Thyroid gland (tissue), 4 donors: ENCODE data around the gene PIMREG. TPM values are rescaled to one million over a fixed set of nuclear protein-coding genes. Genes with fewer than 3 reads are reported as not detected.

ENCODE experiments used
- DNase-seq, 2 donors: peaks; one replicate each; pipeline ENCODE4 v3.0.0-alpha.2; 2019
- H3K27ac ChIP-seq, 3 donors: fragments of 200-600 bp; sonication (generic); 1 replicate in 2 of 3; 2 replicates in 1 of 3; pipeline ENCODE4 v1.5.1; 2016 to 2019; ENCODE audit warnings: mild to moderate bottlenecking in 1 of 3, moderate library complexity in 1 of 3
- H3K27me3 ChIP-seq: fragments of 200-600 bp; sonication (generic); one replicate; pipeline ENCODE4 v1.5.1; 2019
- H3K36me3 ChIP-seq, 2 donors: fragments of 200-600 bp; sonication (generic); one replicate each; pipeline ENCODE4 v1.5.1; 2016 to 2019
- H3K4me1 ChIP-seq, 2 donors: fragments of 200-600 bp; sonication (generic); one replicate each; pipeline ENCODE4 v1.5.1; 2017 to 2019
- H3K4me3 ChIP-seq, 3 donors: fragments of 200-600 bp; sonication (generic); replicated peaks in 1 of 3; 1 replicate in 2 of 3; 2 replicates in 1 of 3; pipeline ENCODE4 v1.5.1; 2016; ENCODE audit warnings: mild to moderate bottlenecking in 1 of 3
- H3K9me3 ChIP-seq: fragments of 200-600 bp; sonication (generic); one replicate; pipeline ENCODE4 v1.5.1; 2017
- CTCF ChIP-seq, 6 experiments: fragments of 200-600 bp in 3 of 6; fragments of 450-650 bp in 3 of 6; sonication (generic) in 3 of 6; IDR thresholded peaks; one replicate each; pipeline ENCODE4 v1.5.1; 2016 to 2019; ENCODE audit warnings: antibody characterized with exemption in 6 of 6, mild to moderate bottlenecking in 2 of 6, inconsistent platforms in 1 of 6, moderate library complexity in 1 of 6
- POLR2A ChIP-seq, 2 donors: fragments of 450-650 bp; IDR thresholded peaks; one replicate each; pipeline ENCODE4 v1.6.1; 2017; ENCODE audit warnings: antibody characterized with exemption in 2 of 2, mild to moderate bottlenecking in 2 of 2, moderate library complexity in 1 of 2
- WGBS, 2 donors: methylation state at CpG; one replicate each; pipeline ENCODE4 v1.1.5; 2017; 5-methylcytosine and 5-hydroxymethylcytosine counted together
- intact Hi-C: fragments of 100-400 bp; cut with DNase I; formaldehyde crosslinking; loops from one replicate; pipeline ENCODE4 v1.15.1; 2023
- total RNA-seq, 4 donors: library from RNA; depleted of rRNA; stranded (reverse); fragments of >200 nt; gene quantifications; one replicate each; pipeline ENCODE4 v1.2.3, GENCODE V29; 2016

PIMREG gene
- total RNA-seq, 4 donors from 2014 or later, result not detected

- no peak for DNase-seq
- intact Hi-C loops, result no loop called here
- TF ChIP-seq POLR2A (IDR thresholded peaks at IDR 0.05), result no peak
- no peak for TF ChIP-seq CTCF (IDR thresholded peaks at IDR 0.05)
- H3K9me3 ChIP-seq, result no peaks in the 10 kb centered on the region
- H3K4me1 ChIP-seq, result peaks cover 0 to 13% of the 10 kb centered on the region in 2 donors
- H3K27me3 ChIP-seq, result no peaks in the 10 kb centered on the region
- no peak overlapping the region for H3K27ac ChIP-seq
- WGBS, 2 donors, result 87 to 88% methylated on average over 9 of the region's 9 CpGs
- H3K4me3 ChIP-seq, result no peak overlapping the region
- H3K36me3 ChIP-seq, result no peaks in the 10 kb centered on the region
Measured at GRCh38 chr17:6446516-6447100, 2.4 kb downstream of the PIMREG start.

- 94 to 97% methylated on average over 4 to 6 of the region's 6 CpGs for WGBS, 2 donors
- no peak overlapping the region for H3K27ac ChIP-seq
- H3K4me1 ChIP-seq, result peaks cover 0 to 10% of the 10 kb centered on the region in 2 donors
- intact Hi-C loops, result no loop called here
- H3K4me3 ChIP-seq, result no peak overlapping the region
- H3K9me3 ChIP-seq, result no peaks in the 10 kb centered on the region
- TF ChIP-seq CTCF (IDR thresholded peaks at IDR 0.05) (no peak), POLR2A (IDR thresholded peaks at IDR 0.05) (no peak)
- H3K36me3 ChIP-seq, result no peaks in the 10 kb centered on the region
- DNase-seq, result no peak
- H3K27me3 ChIP-seq, result no peaks in the 10 kb centered on the region
Measured at GRCh38 chr17:6448473-6448872, 4.2 kb downstream of the PIMREG start.

GRCh38 chr17:6449307-6449706 is 5.1 kb downstream of the PIMREG start:
- DNase-seq, result no peak
- 96 to 100% methylated on average over 6 of the region's 6 CpGs for WGBS, 2 donors
- Histone ChIP-seq H3K36me3 (no peaks in the 10 kb centered on the region), H3K27me3 (no peaks in the 10 kb centered on the region), H3K4me1 (peaks cover 0 to 4% of the 10 kb centered on the region in 2 donors), H3K27ac (no peak overlapping the region), H3K9me3 (no peaks in the 10 kb centered on the region), H3K4me3 (no peak overlapping the region)
- intact Hi-C loops, result no loop called here
- TF ChIP-seq CTCF (IDR thresholded peaks at IDR 0.05) (no peak), POLR2A (IDR thresholded peaks at IDR 0.05) (no peak)

GRCh38 chr17:6450926-6451832 is 6.9 kb downstream of the PIMREG start:
- Histone ChIP-seq H3K4me1 (peaks cover 4 to 7% of the 10 kb centered on the region in 2 donors), H3K9me3 (no peaks in the 10 kb centered on the region), H3K27me3 (no peaks in the 10 kb centered on the region), H3K27ac (no peak overlapping the region), H3K36me3 (no peaks in the 10 kb centered on the region), H3K4me3 (no peak overlapping the region)
- 66 to 68% methylated on average over 12 of the region's 12 CpGs for WGBS, 2 donors
- intact Hi-C loops, result no loop called here
- no peak for TF ChIP-seq POLR2A (IDR thresholded peaks at IDR 0.05)
- no peak for TF ChIP-seq CTCF (IDR thresholded peaks at IDR 0.05)
- DNase-seq, result no peak
